Left hindlimb (tissue), 1 donor: ENCODE results near the gene DNMT1.
A peak's percentile ranks its signal among the peaks of the same experiment; 100 is the strongest.

Source experiments
- DNase-seq: peaks from one replicate; pipeline ENCODE4 v3.0.0-alpha.2; 2018

Gene DNMT1

DNA sequence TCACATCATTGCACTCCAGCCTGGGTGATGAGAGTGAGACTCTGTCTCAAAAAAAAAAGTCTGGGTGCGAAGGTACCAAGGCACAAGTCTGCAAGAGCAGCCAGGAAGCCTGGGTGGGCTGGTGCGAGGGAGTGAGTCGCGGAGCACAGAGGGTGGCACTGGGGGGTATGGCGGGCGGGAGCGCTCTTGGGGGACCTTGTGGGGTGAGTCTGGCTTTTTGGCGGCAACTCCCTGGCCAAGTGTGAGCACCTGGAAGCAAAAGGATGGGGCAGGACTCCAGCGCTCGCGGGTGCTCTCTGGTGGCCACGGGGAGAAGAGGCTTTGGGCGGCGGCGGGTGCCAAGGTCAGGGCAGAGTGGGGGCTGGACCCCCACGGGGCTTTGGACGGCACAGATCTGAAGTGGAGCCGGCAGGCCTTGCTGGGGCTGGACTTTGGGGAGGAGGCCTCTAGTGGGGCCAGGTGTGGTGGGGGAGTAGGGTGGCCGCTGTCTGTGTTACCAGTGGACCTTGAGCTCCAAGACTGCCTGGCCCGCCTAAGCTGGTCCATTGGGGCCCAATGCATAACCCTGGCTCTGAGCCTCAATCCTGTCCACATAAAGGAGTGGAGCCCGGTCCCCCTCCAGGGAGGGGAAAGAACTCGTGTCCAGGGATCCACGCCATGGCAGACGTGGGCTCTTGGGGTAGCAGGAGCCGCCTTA, 81.7 kb downstream of the DNMT1 start:
- peak; percentile 59 for DNase-seq

DNA sequence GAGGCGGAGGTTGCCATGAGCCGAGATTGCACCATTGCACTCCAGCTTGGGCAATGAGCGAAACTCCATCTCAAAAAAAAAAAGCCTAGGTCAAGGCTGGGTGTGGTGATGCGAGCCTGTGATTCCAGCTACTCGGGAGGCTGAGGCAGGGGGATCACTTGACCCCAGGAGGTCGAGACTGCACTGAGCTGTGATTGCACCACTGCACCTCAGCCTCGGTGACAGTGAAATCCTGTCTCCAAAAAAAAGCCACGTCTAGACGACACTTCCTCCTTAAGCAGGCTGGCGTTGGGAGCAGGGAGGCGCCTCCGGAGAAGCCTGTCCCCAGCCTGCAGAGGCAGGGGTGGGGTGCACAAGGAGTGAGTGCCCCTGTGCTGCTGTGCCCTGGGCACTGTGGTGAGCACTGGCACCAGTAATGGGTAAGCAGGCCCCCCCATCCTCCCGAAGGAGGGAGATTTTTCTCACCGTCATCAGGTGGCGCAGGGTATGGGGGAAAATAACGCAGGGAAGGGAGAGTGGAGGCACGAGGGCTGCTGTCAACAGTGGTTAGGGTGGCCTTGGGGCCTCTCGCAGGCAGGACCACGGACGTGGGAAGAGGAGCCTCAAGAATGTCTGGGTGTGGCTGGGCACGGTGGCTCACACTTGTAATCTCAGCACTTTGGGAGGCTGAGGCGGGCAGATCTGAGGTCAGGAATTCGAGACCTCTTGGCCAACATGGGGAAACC, 82.6 kb downstream of the DNMT1 start:
- no peak for DNase-seq

DNA sequence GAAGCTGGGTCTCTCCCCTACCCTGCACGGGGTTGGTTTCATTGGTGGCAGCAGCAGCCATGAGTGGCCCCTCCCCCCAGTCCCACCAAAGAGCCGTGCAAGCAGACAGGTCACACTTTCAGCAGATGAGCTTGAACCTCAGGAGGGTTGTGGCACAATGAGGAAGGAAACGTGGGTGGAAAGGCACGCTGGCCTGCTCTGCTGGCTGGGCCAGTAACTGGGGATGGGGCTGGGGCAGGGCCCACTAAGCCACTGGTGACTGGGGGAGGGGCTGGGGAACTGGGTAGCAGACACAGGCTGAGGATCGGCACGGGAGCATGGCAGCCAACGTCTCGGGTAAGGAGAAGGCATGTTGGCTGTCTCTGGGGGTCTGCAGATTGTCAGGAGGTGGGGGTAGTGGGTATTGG, 83.3 kb downstream of the DNMT1 start, which contains the start of gene P2RY11:
Gene P2RY11 (plus strand): TSS at position 289 of the 407 bp plus-strand sequence. CDS start 29 bp downstream, at position 318.
- no peak for DNase-seq

DNA sequence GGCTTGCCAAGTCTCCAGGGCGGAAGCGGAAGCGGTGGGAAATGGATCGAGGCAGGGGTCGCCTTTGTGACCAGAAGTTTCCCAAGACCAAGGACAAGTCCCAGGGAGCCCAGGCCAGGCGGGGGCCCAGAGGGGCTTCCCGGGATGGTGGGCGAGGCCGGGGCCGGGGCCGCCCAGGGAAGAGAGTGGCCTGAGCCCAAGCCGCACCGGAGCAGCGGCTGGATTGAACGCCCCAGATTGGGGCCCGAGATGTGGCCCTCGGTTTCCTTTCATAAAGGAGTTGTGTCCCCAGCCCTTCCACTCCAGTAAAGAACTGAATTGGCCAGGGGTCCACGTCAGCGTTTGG, 83.8 kb downstream of the DNMT1 start:
- DNase-seq = no peak

DNA sequence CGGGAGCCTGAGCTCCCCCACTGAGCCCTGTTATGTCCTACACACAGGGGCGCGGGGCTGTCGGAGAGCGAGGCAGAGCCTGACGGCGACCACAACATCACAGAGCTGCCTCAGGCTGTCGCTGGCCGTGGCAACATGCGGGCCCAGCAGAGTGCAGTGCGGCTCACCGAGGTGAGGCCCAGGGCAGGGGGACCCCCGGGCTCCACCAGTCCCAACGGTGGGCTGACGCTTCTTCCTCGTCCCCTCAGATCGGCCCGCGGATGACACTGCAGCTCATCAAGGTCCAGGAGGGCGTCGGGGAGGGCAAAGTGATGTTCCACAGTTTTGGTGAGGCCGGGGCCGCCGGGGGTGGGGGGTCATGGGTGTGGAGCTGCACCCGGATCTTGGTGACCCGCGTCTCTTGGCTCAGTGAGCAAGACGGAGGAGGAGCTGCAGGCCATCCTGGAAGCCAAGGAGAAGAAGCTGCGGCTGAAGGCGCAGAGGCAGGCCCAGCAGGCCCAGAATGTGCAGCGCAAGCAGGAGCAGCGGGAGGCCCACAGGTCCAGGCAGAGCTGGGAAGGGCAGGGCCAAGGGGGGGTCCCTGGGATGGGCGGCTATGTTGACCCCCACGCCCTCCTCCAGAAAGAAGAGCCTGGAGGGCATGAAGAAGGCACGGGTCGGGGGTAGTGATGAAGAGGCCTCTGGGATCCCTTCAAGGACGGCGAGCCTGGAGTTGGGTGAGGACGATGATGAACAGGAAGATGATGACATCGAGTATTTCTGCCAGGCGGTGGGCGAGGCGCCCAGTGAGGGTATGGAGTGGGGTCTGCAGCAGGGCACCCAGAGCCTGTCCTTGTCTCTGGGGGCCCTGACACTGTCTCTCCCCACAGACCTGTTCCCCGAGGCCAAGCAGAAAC, 84.4 kb downstream of the DNMT1 start:
- DNase-seq = no peak

DNA sequence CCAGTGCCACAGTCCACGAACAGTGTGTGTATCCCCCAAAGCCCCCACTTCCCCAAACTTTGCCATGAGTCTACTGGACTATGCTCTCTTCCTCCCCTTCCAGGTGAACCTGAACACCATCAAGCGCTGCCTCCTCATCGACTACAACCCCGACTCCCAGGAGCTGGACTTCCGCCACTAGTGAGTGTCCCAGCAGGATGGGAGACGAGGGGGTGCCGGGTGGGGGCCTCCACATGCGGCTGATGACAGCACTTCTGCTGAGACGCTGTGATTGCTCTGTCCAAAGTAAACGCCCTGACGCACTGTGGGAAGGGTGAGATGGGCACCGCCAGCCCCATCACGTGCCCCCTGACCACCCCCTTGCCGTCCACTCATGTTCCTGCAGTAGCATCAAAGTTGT, 85.2 kb downstream of the DNMT1 start:
- DNase-seq = no peak

DNA sequence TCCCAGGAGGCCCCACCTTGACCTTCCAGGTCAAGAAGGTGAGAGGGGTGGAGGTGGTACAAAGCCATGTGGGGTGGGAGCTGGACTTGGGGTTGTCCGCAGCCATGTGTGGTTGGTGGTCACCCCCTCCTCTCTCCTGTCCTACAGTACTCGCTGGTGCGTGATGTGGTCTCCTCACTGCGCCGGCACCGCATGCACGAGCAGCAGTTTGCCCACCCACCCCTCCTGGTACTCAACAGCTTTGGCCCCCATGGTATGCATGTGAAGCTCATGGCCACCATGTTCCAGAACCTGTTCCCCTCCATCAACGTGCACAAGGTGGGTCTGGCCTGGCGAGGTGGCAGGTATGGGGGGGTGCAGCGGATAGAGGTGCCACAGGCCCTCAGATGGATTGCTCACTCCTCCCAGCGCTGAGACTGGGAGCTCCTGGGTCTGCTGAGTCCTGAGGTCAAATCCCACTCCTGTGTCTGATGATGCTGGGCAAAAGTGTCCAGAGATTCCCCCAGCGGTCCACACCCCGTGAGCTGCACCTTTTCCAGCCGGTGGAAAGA, 86.9 kb downstream of the DNMT1 start:
- no peak for DNase-seq

DNA sequence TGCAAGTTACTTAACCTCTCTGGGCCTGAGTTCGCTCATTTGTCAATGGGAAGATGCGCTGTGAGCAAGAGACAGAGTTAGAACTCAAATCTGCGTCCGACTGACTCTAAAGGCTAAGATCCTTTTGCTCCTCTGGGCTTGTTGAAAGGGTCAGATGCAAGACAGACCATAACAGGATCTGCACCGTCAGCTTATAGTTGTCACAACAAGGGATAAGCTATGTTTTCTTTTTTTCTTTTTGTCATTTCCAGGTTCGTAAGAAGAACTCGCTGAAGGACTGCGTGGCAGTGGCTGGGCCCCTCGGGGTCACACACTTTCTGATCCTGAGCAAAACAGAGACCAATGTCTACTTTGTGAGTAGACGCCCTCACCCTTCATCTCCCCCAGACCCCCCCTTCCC, 87.5 kb downstream of the DNMT1 start:
- DNase-seq = no peak

DNA sequence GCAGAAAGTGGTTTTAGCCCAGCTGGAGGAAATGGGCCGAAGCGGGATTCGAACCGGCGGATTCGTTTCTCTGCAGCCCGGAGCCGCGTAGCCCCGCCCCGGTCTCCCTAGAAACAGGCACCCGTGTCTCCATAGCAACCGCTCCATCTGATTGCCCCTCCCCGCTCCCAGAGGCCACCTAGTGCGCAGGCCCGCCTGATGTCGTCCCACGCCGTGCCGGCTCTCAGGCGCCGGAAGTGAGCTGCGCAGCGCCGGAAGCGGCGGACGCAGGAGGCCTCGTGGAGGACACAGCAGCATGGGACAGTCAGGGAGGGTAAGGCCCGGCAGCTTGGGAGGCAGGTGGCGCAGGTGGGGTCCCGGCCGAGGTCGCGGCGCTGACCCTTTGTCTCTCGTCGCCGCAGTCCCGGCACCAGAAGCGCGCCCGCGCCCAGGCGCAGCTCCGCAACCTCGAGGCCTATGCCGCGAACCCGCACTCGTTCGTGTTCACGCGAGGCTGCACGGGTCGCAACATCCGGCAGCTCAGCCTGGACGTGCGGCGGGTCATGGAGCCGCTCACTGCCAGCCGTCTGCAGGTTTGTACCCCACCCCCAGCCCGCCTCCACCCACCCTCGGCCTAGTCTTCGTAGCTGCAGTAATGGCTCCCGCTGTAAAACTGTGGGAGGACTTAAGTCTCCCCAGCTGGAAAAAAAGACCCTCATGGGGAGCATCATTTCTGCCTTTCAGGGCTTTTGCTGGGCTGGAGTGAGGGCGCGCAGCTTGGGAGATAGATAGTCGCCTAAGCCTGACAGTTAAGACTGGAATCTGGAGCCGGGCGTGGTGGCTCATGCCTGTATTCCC, 88.4 kb downstream of the DNMT1 start, which contains the start of gene PPAN:
Gene PPAN (plus strand): TSS at position 263 of the 837 bp plus-strand sequence. CDS start 33 bp downstream, at position 296.
- peak; percentile 98 for DNase-seq

DNA sequence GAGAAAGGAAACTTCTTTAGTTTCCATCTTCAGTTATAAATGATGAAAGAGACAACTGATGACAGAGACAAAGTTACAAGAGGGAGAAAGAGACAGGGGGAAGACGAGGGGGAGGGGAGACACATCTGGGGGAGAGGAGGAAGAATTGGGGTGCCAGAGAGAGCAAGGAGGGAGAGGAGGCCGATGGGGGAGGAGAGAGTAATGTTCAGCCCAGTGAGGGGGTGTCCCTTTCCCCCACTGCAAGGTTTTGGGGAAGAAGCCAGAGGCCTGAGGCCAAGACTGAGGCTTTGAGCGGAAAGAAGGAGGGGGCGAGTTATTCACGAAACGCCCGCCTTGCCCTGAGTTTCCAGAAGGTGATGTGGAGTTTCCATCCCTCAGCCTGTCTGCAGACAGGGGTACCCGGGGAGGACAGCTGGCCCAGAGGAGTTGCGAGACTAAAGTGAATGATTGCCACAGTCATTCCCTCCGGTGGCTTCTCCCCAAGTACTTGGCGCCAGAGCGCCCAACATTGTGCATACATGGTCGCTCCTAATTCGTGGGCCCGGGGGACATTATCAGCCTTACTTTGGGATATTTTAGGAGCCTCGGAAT, 89.1 kb downstream of the DNMT1 start:
- DNase-seq = peak; percentile 88

DNA sequence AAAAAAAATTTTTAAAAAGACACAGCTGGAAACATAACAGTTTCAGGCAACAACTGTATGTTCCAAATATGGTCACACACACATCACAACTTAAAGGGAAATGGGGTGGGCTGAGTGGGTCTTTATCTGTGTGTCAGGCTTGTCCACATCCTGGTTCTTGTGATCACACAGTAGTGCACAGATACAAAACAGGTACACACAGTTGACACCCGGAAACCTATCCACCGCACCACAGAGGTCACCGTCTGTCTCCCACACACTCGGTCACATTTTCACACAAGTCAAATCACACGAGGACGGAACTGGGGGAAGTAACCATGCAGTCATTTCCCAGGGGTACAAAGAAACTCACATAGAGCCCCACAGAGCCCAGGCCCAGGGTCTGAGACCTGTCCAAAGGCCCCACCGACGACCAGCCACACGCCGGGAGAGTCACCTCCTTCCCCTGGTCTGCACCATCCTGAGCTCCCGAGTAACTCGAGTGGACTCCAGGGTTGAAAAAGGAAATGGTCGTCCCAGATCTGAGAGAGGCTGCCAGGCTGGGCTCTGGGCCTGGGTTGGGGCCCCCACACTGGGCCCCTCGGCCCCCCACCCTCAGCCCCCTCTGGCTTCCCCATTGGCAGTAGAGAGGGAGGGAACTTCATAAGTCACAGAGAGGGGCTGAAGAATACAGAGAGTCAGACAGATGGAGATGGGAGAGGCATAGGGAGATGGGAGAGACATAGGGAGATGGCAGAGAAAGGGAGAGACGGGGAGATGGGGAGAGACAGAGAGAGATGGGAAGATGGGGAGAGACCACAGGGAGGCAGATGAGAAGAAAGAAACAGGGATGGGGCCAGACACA, 89.9 kb downstream of the DNMT1 start:
- DNase-seq = peak; percentile 78

DNA sequence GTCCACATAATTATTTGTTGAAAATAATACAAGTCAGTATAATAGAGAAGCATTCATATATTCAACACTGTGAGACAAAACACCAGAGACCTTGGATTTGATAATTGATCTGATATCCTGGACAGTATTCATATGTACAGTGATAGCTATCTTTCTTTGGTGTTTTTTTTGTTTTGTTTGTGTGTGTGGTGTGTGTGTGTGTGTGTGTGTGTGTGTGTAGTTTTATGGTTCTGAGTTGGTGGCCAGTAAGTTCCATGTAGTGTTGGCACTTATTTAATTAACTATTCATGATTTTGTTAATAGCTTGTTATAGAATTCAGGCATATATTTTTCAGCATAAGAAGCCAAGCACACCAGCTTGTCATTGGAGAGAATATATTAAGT, 90.6 kb downstream of the DNMT1 start:
- DNase-seq = no peak

DNA sequence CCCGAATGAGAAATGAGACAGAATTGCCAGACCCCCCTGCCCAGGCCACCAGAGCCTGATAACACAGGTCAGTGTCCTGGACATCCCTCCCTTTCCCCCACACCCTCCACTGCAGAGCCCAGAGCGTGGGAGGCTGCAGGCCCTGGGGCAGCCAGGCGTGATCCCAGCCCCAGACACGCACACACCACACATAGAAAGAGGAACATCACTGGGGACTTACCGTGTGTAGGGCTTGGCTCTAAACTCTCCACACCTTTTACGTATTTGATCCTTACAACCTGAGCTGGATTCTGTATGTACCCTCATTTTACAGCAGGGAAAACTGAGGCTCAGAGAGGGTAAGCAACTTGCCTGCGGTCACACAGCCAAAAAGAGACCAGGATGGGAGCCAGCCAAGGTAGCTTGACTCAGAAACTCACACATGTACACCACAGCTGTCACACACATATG, 91.9 kb downstream of the DNMT1 start:
- no peak for DNase-seq

DNA sequence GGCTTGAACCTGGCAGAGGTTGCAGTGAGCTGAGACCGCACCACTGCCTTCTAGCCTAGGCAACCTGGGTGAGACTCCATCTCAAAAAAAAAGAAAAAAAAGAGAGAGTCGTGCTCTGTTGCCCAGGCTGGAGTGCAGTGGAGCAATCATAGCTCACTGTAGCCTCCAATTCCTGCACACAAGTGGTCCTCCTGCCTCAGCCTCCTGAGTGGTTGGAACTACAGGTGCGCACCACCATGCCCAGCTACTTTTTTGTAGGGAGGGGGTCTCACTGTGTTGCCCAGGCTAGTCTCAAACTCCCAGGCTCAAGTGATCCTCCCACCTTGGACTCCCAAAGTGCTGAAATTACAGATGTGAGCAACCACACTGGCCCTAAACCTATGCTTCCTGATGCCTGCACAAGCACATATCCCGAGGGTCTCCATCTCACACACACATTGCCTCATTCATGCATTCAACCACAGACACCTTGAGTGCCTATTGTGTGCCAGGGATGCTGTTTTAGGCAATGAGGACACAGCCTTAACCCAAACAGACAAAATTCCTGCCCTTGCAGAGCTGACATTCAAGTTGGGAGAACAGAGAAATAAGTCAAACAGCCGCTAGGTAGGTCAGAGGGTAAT, 94.5 kb downstream of the DNMT1 start:
- no peak for DNase-seq

DNA sequence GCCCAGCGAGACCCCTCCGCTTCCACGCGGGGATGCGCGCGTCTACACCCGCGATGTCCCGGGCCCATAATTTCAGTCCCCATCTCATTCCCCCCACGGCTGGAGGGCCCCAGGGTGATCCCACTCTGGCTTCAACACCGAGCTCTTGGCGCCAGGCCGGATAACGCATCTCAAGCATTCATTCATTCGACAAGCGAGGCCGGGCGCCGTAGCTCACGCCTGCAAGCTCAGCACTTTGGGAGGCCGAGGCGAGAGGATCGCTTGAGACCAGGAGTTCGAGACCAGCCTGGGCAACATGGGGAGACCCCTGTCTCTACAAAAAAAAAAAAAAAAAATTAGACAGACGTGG, 98.2 kb downstream of the DNMT1 start:
- no peak for DNase-seq

DNA sequence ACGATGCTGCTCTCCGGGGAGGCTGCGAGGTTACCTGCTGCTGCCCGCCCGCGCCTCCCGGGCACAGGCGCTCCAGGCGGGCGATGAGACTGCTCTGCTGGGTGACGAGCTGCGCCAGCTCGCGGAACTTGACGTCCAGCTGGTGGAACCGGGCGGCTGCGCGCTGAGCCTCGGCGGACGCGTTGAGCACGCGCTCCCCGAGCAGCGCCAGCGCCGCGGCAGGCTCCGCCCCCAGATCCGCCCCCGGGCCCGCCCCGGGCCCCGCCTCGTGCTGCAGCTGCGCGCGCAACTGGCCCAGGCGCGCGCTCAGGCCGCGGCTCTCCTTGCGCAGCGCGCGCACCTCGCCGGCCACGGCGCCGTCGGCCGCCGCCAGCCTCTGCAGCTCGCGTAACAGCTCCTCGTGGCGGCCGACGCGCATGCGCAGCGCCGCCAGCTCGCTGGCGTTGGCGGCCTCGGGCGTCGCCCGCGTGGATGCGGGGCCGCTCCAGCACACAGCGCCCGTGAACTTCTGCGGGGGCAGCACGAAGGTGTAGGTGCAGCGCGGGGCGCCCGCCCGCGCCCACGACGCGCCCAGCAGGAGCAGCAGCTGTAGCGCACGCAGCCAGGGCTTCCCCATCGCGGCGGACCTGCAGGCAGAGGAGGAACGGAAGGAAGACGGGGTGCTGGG, 98.7 kb downstream of the DNMT1 start:
- DNase-seq = peak; percentile 91

DNA sequence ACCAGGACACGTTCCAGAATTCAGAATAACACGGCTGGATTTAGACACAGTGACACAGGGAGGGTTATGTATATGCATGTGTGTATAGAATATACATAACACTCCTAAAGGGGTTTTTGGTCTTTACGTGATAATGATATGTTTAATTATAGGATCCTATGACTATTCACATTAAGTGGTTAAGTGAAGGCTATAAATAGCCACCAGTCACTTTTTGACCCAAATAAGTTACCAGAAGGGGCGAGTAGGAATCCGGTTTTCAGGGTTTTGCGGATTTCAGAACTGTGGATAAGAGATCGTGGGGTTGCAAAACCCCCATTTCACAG, 99.2 kb downstream of the DNMT1 start:
- no peak for DNase-seq

DNA sequence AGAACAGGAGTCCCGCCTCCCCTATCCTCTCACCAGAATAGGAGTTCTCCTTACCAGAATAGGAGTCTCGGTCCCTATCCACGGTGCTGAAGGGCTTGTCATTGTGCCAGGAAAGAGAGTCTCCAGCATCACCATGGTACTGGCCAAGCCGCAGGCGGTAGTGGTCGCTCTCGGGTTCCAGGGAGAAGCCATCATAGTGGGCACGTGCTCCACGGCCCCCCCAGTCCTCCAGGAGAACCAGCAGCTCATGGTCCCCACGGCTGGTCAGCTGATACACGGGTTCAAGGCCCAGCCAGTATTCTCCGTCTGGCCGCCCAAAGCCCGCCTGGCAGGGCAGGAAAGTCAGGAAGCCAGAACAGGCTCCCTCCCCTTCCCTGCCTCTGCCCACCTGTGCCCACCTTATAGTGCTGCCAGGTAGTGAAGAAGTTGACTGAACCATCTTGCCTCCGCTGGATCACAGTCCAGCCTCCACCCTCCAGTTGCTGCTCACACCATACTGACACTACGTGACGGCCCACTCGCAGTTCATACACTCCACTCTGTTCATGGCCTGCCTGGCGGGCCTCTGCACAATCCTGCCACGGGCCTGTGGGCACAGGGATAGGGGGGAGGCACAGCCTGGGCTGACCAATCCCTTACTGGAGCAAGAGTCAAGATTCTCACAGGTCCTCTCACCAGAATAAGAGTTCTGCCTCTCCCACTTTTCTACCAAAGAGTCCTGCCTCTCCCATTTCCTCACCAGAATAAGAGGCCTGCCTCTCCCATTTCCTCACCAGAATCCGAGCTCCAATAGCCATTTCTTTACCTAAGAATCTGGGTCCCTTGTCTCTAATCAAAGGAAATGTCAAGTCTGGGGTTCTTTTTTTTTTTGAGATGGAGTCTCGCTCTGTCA, 101.2 kb downstream of the DNMT1 start:
- DNase-seq = no peak
